Suprapubic skin (tissue), 4 donors: Measurements from ENCODE around the gene FECH.

ENCODE experiments used
- CTCF ChIP-seq, 2 donors: fragments of 200-600 bp in 1 of 2; fragments of 450-650 bp in 1 of 2; sonication (generic) in 1 of 2; IDR thresholded peaks; one replicate each; pipeline ENCODE4 v1.5.1; 2016 to 2019; ENCODE audit warnings: antibody characterized with exemption in 2 of 2, mild to moderate bottlenecking in 1 of 2, moderate library complexity in 1 of 2
- EP300 ChIP-seq: sonication (generic); formaldehyde crosslinking; IDR thresholded peaks from one replicate; pipeline ENCODE4 v1.6.1; 2017; ENCODE audit warnings: antibody characterized with exemption
- POLR2A ChIP-seq, 2 donors: fragments of 450-650 bp; IDR thresholded peaks; one replicate each; pipeline ENCODE4 v1.6.1; 2017; ENCODE audit warnings: antibody characterized with exemption in 2 of 2, mild to moderate bottlenecking in 2 of 2, moderate library complexity in 2 of 2
- POLR2AphosphoS5 ChIP-seq, 3 donors: sonication (generic); formaldehyde crosslinking; IDR thresholded peaks; one replicate each; pipeline ENCODE4 v1.6.1; 2017; ENCODE audit warnings: antibody characterized with exemption in 3 of 3

GRCh38 chr18:57631697-57632096, 45.2 kb upstream of the FECH start:
- TF ChIP-seq CTCF (IDR thresholded peaks at IDR 0.05) (no peak), POLR2A (IDR thresholded peaks at IDR 0.05) (no peak), EP300 (no peak), POLR2AphosphoS5 (IDR thresholded peaks at IDR 0.05) (no peak)
